K562 (cell line): ENCODE data around the gene CNNM4. TPM values are rescaled to one million over a fixed set of nuclear protein-coding genes. Genes with fewer than 3 reads are reported as not detected.

Source experiments
- ATAC-seq: fragments of 200-7000 bp; cut with Tn5 transposase; 3 replicates; pipeline ENCODE4 v1.9.1; 2020; ENCODE audit warnings: moderate library complexity
- BruUV-seq: library from RNA; stranded (reverse); fragments of 400-500 nt; replicated peaks from 2 replicates; lab custom pipeline; 2021; lab: Mats Ljungman, UMichigan
- CTCF ChIA-PET: fragments of 300-600 bp; formaldehyde crosslinking; extraction: SDS; loops from one replicate; lab custom pipeline; 2021; ENCODE audit warnings: low intra/inter-chr PET ratio; lab: Yijun Ruan, JAX
- POLR2A ChIA-PET: fragments of 300-600, 350-650 bp; sonication (Branson Sonifier 250); formaldehyde crosslinking; extraction: SDS; loops from one replicate; lab custom pipeline; 2021; ENCODE audit warnings: antibody characterized with exemption, inconsistent platforms; lab: Yijun Ruan, JAX
- DNase-seq, 4 experiments: peaks; one replicate each; pipeline versions ENCODE4 v3.0.0 to v3.0.0-alpha.2; 2011 to 2018; ENCODE audit warnings: low spot score in 3 of 4, mixed read lengths in 3 of 4; ENCODE audit errors: extremely low read depth in 1 of 4
- FAIRE-seq: peaks from 2 replicates; lab custom pipeline; 2011; peaks lifted over from hg19 to GRCh38; lab: Jason Lieb, UNC
- H2AFZ ChIP-seq: 2 replicates; pipeline ENCODE4 v1.6.0; 2011; ENCODE audit warnings: low read depth, low read length, control low read depth, inconsistent platforms
- H3K27ac ChIP-seq: fragments of 200-600 bp; 3 replicates; pipeline ENCODE4 v1.8.0; 2011; ENCODE audit warnings: low read depth, mild to moderate bottlenecking, control low read depth, inconsistent platforms, low read length, moderate library complexity, mixed read lengths; ENCODE audit errors: extremely low read depth
- H3K27me3 ChIP-seq, 2 experiments: fragments of 300-600 bp in 1 of 2; 2 replicates in 1 of 2; 3 replicates in 1 of 2; pipeline versions ENCODE4 v1.6.0 to v1.8.0; 2011; ENCODE audit warnings: inconsistent platforms in 2 of 2, low read length in 2 of 2, mild to moderate bottlenecking in 1 of 2, mixed read lengths in 1 of 2, moderate library complexity in 1 of 2; ENCODE audit not compliant: control insufficient read depth in 2 of 2, insufficient read depth in 2 of 2
- H3K36me3 ChIP-seq: fragments of 300-600 bp; 3 replicates; pipeline ENCODE4 v1.8.0; 2011; ENCODE audit warnings: mild to moderate bottlenecking, low read length, inconsistent platforms; ENCODE audit not compliant: control insufficient read depth, insufficient read depth
- H3K4me1 ChIP-seq, 2 experiments: fragments of 200-600 bp in 1 of 2; replicated peaks in 1 of 2; 2 replicates in 1 of 2; 3 replicates in 1 of 2; pipeline versions ENCODE4 v1.5.1 to v1.8.0; 2011; ENCODE audit warnings: inconsistent platforms in 2 of 2, low read length in 2 of 2, mild to moderate bottlenecking in 1 of 2, mixed read lengths in 1 of 2, moderate library complexity in 1 of 2; ENCODE audit not compliant: control insufficient read depth in 2 of 2, insufficient read depth in 2 of 2
- H3K4me2 ChIP-seq: 2 replicates; pipeline ENCODE4 v1.6.1; 2011; ENCODE audit warnings: low read length, control low read depth, inconsistent platforms, mixed read lengths; ENCODE audit not compliant: insufficient read depth
- H3K4me3 ChIP-seq: fragments of 200-600 bp; sonication (generic), shearing (Covaris generic); 2 replicates; pipeline ENCODE4 v1.5.1; 2016; ENCODE audit warnings: control low read depth, inconsistent platforms
- H3K79me2 ChIP-seq: fragments of 200-600 bp; 3 replicates; pipeline ENCODE4 v1.8.0; 2011; ENCODE audit warnings: low read length, inconsistent platforms; ENCODE audit not compliant: control insufficient read depth, insufficient read depth
- H3K9ac ChIP-seq, 2 experiments: 2 replicates each; pipeline versions ENCODE4 v1.6.0 to v1.6.1; 2011; ENCODE audit warnings: low read depth in 2 of 2, low read length in 2 of 2, control low read depth in 1 of 2, inconsistent platforms in 1 of 2, mild to moderate bottlenecking in 1 of 2, mixed read lengths in 1 of 2; ENCODE audit not compliant: insufficient read depth in 1 of 2
- H3K9me1 ChIP-seq: one replicate; pipeline ENCODE4 v1.6.0; 2011; ENCODE audit warnings: inconsistent platforms, mild to moderate bottlenecking, low read length, moderate library complexity; ENCODE audit not compliant: control insufficient read depth, insufficient read depth
- H3K9me3 ChIP-seq: replicated peaks from 2 replicates; pipeline ENCODE4 v1.5.1; 2011; ENCODE audit warnings: low read depth, low read length, inconsistent platforms; ENCODE audit not compliant: control insufficient read depth, insufficient read depth
- H4K20me1 ChIP-seq: replicated peaks from 2 replicates; pipeline ENCODE4 v1.6.1; 2011; ENCODE audit warnings: low read length, inconsistent platforms, mixed read lengths; ENCODE audit not compliant: control insufficient read depth, insufficient read depth
- CBX3 ChIP-seq, 2 experiments: IDR thresholded peaks; 1 replicate in 1 of 2; 2 replicates in 1 of 2; pipeline ENCODE4 v1.6.1; 2012; ENCODE audit warnings: inconsistent platforms in 2 of 2, low read length in 2 of 2, borderline replicate concordance in 1 of 2, control low read depth in 1 of 2
- NR2C1 ChIP-seq, 2 experiments: fragments of 450-650 bp; IDR thresholded peaks; 2 replicates each; pipeline ENCODE4 v1.6.1; 2017; ENCODE audit warnings: mild to moderate bottlenecking in 2 of 2, antibody characterized with exemption in 1 of 2, inconsistent platforms in 1 of 2, missing compliant biosample characterization in 1 of 2, missing genetic modification characterization in 1 of 2
- NR2C2 ChIP-seq, 2 experiments: fragments of 200-800 bp in 1 of 2; sonication (Bioruptor generic) in 1 of 2; sonication (generic) in 1 of 2; formaldehyde crosslinking in 1 of 2; IDR thresholded peaks; 2 replicates each; pipeline versions ENCODE4 v1.6.1 to v1.8.0; 2016 to 2022; ENCODE audit warnings: mild to moderate bottlenecking in 1 of 2, missing compliant biosample characterization in 1 of 2, missing genetic modification characterization in 1 of 2, missing genetic modification reagents in 1 of 2
- NRF1 ChIP-seq, 2 experiments: fragments of 450-650 bp; IDR thresholded peaks in 1 of 2; conservative IDR thresholded peaks in 1 of 2; 2 replicates each; pipeline ENCODE4 v1.6.1; 2014; ENCODE audit warnings: mild to moderate bottlenecking in 2 of 2
- PML ChIP-seq: IDR thresholded peaks from 2 replicates; pipeline ENCODE4 v1.6.1; 2012; ENCODE audit warnings: low read length, inconsistent platforms
- RCOR1 ChIP-seq, 2 experiments: IDR thresholded peaks; 2 replicates each; pipeline ENCODE4 v1.6.1; 2012; ENCODE audit warnings: low read depth in 2 of 2, low read length in 2 of 2, borderline replicate concordance in 1 of 2, improper control_type of control experiment in 1 of 2
- SMAD3 ChIP-seq: fragments of 450-650 bp; formaldehyde crosslinking; conservative IDR thresholded peaks from 2 replicates; pipeline ENCODE4 v1.4.0; 2020; ENCODE audit warnings: mild to moderate bottlenecking
- TAF9B ChIP-seq: fragments of 450-650 bp; IDR thresholded peaks from 2 replicates; pipeline ENCODE4 v1.6.1; 2018; ENCODE audit warnings: mild to moderate bottlenecking; ENCODE audit not compliant: partially characterized antibody
- THRA ChIP-seq: fragments of 450-650 bp; IDR thresholded peaks from 2 replicates; pipeline ENCODE4 v1.6.1; 2017; ENCODE audit warnings: mild to moderate bottlenecking, moderate library complexity
- USF2 ChIP-seq: sonication (generic); formaldehyde crosslinking; IDR thresholded peaks from 2 replicates; pipeline ENCODE4 v1.5.0; 2020; ENCODE audit warnings: missing genetic modification reagents
- WHSC1 ChIP-seq: IDR thresholded peaks from one replicate; pipeline ENCODE4 v1.6.1; 2012; ENCODE audit warnings: low read length, control low read depth, inconsistent platforms
- ZKSCAN1 ChIP-seq: fragments of 150-350 bp; IDR thresholded peaks from 2 replicates; pipeline ENCODE4 v1.6.1; 2016; ENCODE audit warnings: low read depth, low read length
- ZNF449 ChIP-seq: fragments of 250-450 bp; sonication (Bioruptor Pico); IDR thresholded peaks from 2 replicates; pipeline ENCODE4 v1.8.0; 2022; ENCODE audit warnings: moderate library complexity, mild to moderate bottlenecking, inconsistent platforms
- ZNF551 ChIP-seq: fragments of 250-450 bp; sonication (Bioruptor Pico); IDR thresholded peaks from 2 replicates; pipeline ENCODE4 v1.5.0; 2021; ENCODE audit warnings: mild to moderate bottlenecking, moderate library complexity
- ZNF589 ChIP-seq: fragments of 200-800 bp; sonication (Bioruptor generic); IDR thresholded peaks from 2 replicates; pipeline ENCODE4 v1.6.1; 2016; ENCODE audit warnings: low read depth, missing genetic modification characterization, missing compliant biosample characterization
- WGBS: fragments of 100-300 bp; shearing (Covaris generic); methylation state at CpG from one replicate; pipeline ENCODE4 v1.1.6; 2016; ENCODE audit warnings: low coverage, mixed read lengths; ENCODE audit not compliant: insufficient coverage; ENCODE audit errors: missing lambda C conversion rate; 5-methylcytosine and 5-hydroxymethylcytosine counted together
- in situ Hi-C: fragments of 300-500 bp; cut with MboI; formaldehyde crosslinking; loops from 4 replicates; pipeline ENCODE4 v1.15.0; 2018; ENCODE audit warnings: inconsistent platforms, mixed read lengths
- intact Hi-C: fragments of 100-400 bp; cut with micrococcal nuclease; formaldehyde crosslinking; loops from 2 replicates; pipeline ENCODE4 v1.14.2; 2022
- polyA plus RNA-seq, 8 experiments: library from polyadenylated mRNA; depleted of rRNA in 4 of 8; stranded (reverse) in 5 of 8; unstranded in 3 of 8; fragments of >200 nt; fragmentation: Nextera tagmentation in 2 of 8; fragmentation: Illumina TruSeq in 1 of 8; extraction: Ambion mirVana in 2 of 8; extraction: Trizol in 1 of 8; gene quantifications; 2 replicates each; pipeline versions ENCODE4 v1.2.1 to v1.2.3, GENCODE V29; 2011 to 2014; ENCODE audit warnings: inconsistent platforms in 1 of 8, missing spikeins in 1 of 8
- total RNA-seq, 7 experiments: library from RNA; depleted of rRNA in 6 of 7; stranded (reverse); fragments of >200 nt in 6 of 7; fragmentation: Illumina TruSeq in 2 of 7; extraction: Trizol in 2 of 7; gene quantifications; 2 replicates each; pipeline versions ENCODE4 v1.2.1 to v1.2.3, GENCODE V29; 2011 to 2021; ENCODE audit warnings: low replicate concordance in 1 of 7

Gene CNNM4
- total and polyA plus RNA-seq, 9 of the 15 experiments (the other 6 are each of a cell fraction or from before 2014, with no cell fraction given): 0.96 to 6.3 (median 2.8) TPM

GRCh38 chr2:96857667-96858372, 97.1 kb downstream of the CNNM4 start, which contains the start of gene ANKRD39:
Gene ANKRD39 (minus strand): TSS chr2:96858016. CDS start chr2:96857987, 29 bp downstream.
- Histone ChIP-seq H3K9me1 (peaks cover 3% of the 10 kb centered on the region), H2AFZ (peak within 1 kb of the TSS; percentile 93), H3K9me3 (no peaks in the 10 kb centered on the region), H3K27me3 (no peaks in the 10 kb centered on the region), H3K4me2 (peak within 1 kb of the TSS; percentile 97), H3K4me3 (peak within 1 kb of the TSS; percentile 70), H3K4me1 (peaks cover 24 to 51% of the 10 kb centered on the region in 2 experiments), H3K9ac (peak within 1 kb of the TSS; percentile 82 to 95), H3K79me2 (peaks cover 36% of the 10 kb centered on the region), H3K36me3 (peaks cover 46% of the 10 kb centered on the region), H4K20me1 (0 out of 2 replicates have a peak, but pooled peaks cover 3% of the 10 kb centered on the region), H3K27ac (peak within 1 kb of the TSS; percentile 78)
- in situ Hi-C loops: loop anchor here (5.0 to 25.0 kb wide), 2 partner anchors 94 to 254 kb away; partner anchors contain the start of gene ANKRD36
- WGBS: under 1% methylated on average over 48 of the region's 81 CpGs
- FAIRE-seq (peak; percentile 88), ATAC-seq (peak; percentile 93), DNase-seq (peak; percentile 98 to 99 (median 98))
- ChIA-PET POLR2A (interaction anchor here (0.5 to 6.8 kb wide), 14 partner anchors 10 to 109 kb away, joined by 3 to 67 read pairs (median 6); partner anchors contain the start of gene SEMA4C), CTCF (interaction anchor here (0.6 to 3.8 kb wide), 5 partner anchors 8 to 254 kb away, joined by 3 to 41 read pairs (median 16); no protein-coding TSS in a partner anchor)
- no TSS peak for BruUV-seq
- intact Hi-C loops: loop anchor here (1.0 to 5.0 kb wide), 5 partner anchors 15 to 254 kb away; partner anchors contain the start of gene ANKRD36
- TF ChIP-seq ZNF589 (CRISPR knock-in tag) (no peak), ZNF551 (CRISPR knock-in tag) (no peak), USF2 (CRISPR knock-in tag) (no peak), NR2C2 (CRISPR knock-in tag; IDR thresholded peaks at IDR 0.05) (0 out of 2 replicates have a peak, but pooled peaks have one; percentile 34), NR2C2 (tag; IDR thresholded peaks at IDR 0.05) (no peak), PML (peak; percentile 59), ZNF449 (CRISPR knock-in tag) (no peak), THRA (no peak), NR2C1 (IDR thresholded peaks at IDR 0.05) (no peak), NR2C1 (tag; IDR thresholded peaks at IDR 0.05) (no peak), CBX3 (IDR thresholded peaks at IDR 0.05; ENCODE audit: borderline replicate concordance in 1 of 2, low read length in 2 of 2) (no peak; a peak in 2 of 3 replicates), NRF1 (conservative IDR thresholded peaks at IDR 0.05 in 1 of 2, IDR thresholded peaks at IDR 0.05 in 1 of 2) (peak; percentile 83 to 86), RCOR1 (IDR thresholded peaks at IDR 0.05; ENCODE audit: borderline replicate concordance in 1 of 2, low read depth in 2 of 2, low read length in 2 of 2) (0 out of 4 replicates have a peak, but pooled peaks of 1 of the 2 experiments have one; percentile 10), SMAD3 (CRISPR knock-in tag) (no peak), ZKSCAN1 (peak; percentile 22; the same call in 1 of the 2 replicates), TAF9B (no peak), WHSC1 (no peak)
